ENCODE measurements around the gene PRMT5.

DNA sequence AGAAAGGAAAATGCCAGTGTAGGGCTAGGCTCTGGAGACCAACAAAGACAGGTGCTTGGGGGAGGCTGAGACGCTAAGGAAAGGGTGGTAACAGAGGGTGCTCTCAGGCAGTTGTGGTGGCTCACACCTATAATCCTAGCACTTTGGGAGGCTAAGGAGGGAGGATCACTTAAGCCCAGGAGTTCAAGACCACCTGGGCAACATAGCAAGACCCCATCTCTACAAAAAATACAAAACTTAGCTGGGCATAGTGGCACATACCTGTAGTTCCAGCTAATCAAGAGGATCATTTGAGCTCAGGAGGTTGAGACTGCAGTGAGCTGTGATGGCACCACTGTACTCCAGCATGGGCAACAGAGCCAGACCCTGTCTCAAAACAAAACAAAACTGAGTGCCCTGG lies 33.8 kb downstream of the PRMT5 start:
- TF ChIP-seq, protein P1, sequence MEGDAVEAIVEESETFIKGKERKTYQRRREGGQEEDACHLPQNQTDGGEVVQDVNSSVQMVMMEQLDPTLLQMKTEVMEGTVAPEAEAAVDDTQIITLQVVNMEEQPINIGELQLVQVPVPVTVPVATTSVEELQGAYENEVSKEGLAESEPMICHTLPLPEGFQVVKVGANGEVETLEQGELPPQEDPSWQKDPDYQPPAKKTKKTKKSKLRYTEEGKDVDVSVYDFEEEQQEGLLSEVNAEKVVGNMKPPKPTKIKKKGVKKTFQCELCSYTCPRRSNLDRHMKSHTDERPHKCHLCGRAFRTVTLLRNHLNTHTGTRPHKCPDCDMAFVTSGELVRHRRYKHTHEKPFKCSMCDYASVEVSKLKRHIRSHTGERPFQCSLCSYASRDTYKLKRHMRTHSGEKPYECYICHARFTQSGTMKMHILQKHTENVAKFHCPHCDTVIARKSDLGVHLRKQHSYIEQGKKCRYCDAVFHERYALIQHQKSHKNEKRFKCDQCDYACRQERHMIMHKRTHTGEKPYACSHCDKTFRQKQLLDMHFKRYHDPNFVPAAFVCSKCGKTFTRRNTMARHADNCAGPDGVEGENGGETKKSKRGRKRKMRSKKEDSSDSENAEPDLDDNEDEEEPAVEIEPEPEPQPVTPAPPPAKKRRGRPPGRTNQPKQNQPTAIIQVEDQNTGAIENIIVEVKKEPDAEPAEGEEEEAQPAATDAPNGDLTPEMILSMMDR (IDR thresholded peaks at IDR 0.05 in 8 of 11, conservative IDR thresholded peaks at IDR 0.05 in 3 of 11): no peak
- TF ChIP-seq POLR2A (IDR thresholded peaks at IDR 0.05) (no peak), POLR2AphosphoS5 (IDR thresholded peaks at IDR 0.05) (no peak)

Measured in spleen (tissue), 7 donors.